Effector memory CD4-positive, alpha-beta T cell (primary cell): Measurements from ENCODE around the gene AGBL4.

Experiments
- DNase-seq, 3 donors: peaks; one replicate each; pipeline ENCODE4 v3.0.0-alpha.2; 2020
- H3K27ac ChIP-seq: 2 replicates; pipeline ENCODE4 v1.7.0; 2013; ENCODE audit warnings: mild to moderate bottlenecking, low read length, moderate library complexity; ENCODE audit not compliant: insufficient read depth, poor library complexity, severe bottlenecking
- H3K27me3 ChIP-seq: replicated peaks from 2 replicates; pipeline ENCODE4 v1.7.0; 2013; ENCODE audit warnings: mild to moderate bottlenecking, low read length; ENCODE audit not compliant: insufficient read depth, control insufficient read depth, poor library complexity, severe bottlenecking
- H3K36me3 ChIP-seq: 2 replicates; pipeline ENCODE4 v1.7.0; 2013; ENCODE audit warnings: mild to moderate bottlenecking, low read length, moderate library complexity; ENCODE audit not compliant: control insufficient read depth, insufficient read depth
- H3K4me1 ChIP-seq: 2 replicates; pipeline ENCODE4 v1.7.0; 2013; ENCODE audit warnings: low read length, mild to moderate bottlenecking; ENCODE audit not compliant: control insufficient read depth, insufficient read depth, poor library complexity, severe bottlenecking
- H3K4me3 ChIP-seq: 2 replicates; pipeline ENCODE4 v1.7.0; 2013; ENCODE audit warnings: low read length, low read depth, mild to moderate bottlenecking; ENCODE audit not compliant: insufficient read depth, poor library complexity, severe bottlenecking
- H3K9me3 ChIP-seq: 2 replicates; pipeline ENCODE4 v1.7.0; 2013; ENCODE audit warnings: mild to moderate bottlenecking, low read length, moderate library complexity; ENCODE audit not compliant: control insufficient read depth

The AGBL4 gene

DNA sequence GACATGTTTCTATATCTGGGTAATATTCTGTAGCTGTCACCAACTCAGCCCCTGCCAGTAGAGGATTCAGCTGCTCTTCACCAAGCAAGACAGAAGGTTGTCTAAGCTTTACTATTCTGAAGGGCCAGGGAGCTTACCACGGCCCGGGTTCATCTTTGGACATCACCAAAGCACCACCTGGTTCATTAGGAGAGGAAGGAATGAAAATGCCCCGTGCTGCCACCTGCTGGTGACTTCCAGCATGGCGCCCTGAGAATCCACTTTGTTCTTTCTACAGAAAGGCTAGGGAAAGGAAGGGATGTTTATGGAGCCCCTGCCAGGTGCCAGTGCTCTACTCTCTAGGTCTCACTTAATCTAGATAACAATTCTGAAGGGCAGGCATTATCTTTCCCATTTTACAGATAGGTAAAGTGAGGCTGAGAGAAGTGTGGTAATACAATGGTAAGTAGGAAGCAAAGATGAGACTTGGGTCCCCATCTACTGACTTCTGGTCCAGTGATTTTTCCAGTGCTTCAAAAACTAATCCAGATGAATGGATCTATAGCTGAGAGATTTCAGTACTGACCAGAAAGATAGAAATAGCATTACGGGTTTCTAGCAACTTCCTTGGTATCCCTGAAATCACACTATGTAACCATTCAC lies 1326.6 kb downstream of the AGBL4 start:
- Histone ChIP-seq H3K9me3 (no peaks in the 10 kb centered on the region), H3K4me3 (no peak overlapping the region), H3K27ac (no peak overlapping the region), H3K4me1 (no peaks in the 10 kb centered on the region), H3K27me3 (no peaks in the 10 kb centered on the region), H3K36me3 (no peaks in the 10 kb centered on the region)
- no peak for DNase-seq

- H3K27ac ChIP-seq, result no peak overlapping the region
- no peak overlapping the region for H3K4me3 ChIP-seq
- H3K4me1 ChIP-seq, result no peaks in the 10 kb centered on the region
- no peaks in the 10 kb centered on the region for H3K9me3 ChIP-seq
- H3K36me3 ChIP-seq, result no peaks in the 10 kb centered on the region
- DNase-seq, result no peak
- no peaks in the 10 kb centered on the region for H3K27me3 ChIP-seq
Observed at GRCh38 chr1:48695161-48695560, 1328.6 kb downstream of the AGBL4 start.

- Histone ChIP-seq H3K9me3 (no peaks in the 10 kb centered on the region), H3K4me3 (no peak overlapping the region), H3K36me3 (no peaks in the 10 kb centered on the region), H3K4me1 (no peaks in the 10 kb centered on the region), H3K27ac (no peak overlapping the region), H3K27me3 (no peaks in the 10 kb centered on the region)
- no peak for DNase-seq
Observed at GRCh38 chr1:48693674-48694320, 1330.0 kb downstream of the AGBL4 start.

- Histone ChIP-seq H3K9me3 (no peaks in the 10 kb centered on the region), H3K27ac (no peak overlapping the region), H3K36me3 (no peaks in the 10 kb centered on the region), H3K4me1 (no peaks in the 10 kb centered on the region), H3K4me3 (no peak overlapping the region), H3K27me3 (no peaks in the 10 kb centered on the region)
- DNase-seq, result no peak
Observed at GRCh38 chr1:48693180-48693579, 1330.6 kb downstream of the AGBL4 start.

GRCh38 chr1:48692235-48692634 lies 1331.5 kb downstream of the AGBL4 start:
- Histone ChIP-seq H3K27ac (no peak overlapping the region), H3K9me3 (no peaks in the 10 kb centered on the region), H3K27me3 (no peaks in the 10 kb centered on the region), H3K36me3 (no peaks in the 10 kb centered on the region), H3K4me3 (no peak overlapping the region), H3K4me1 (no peaks in the 10 kb centered on the region)
- DNase-seq, result no peak

DNA sequence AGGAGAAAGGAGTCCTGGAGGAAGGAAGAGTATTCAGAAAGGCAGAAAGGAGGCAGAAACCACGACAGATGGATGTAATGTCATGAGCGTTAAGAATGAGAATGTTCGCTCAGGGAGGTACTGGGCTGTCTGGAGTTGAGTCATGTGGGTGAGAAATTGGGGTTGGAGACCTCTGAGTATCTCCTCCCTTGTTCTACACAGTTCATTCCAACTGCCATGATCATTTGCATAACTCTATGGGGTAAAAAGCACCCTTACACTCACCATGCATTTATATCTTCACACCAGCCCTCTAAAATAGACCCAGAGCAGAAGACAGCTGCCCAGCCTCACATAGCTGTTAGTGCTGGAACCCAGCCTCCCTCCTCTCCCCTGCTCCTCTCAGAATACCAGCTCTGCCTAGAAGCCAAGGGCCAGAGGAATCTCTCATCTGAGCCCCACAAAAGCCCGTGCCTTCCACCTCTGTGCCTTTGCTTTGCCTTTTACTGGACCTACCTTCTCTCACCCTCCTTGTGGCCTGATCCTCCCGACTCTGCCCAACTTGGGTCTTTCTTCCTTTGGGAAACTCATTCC lies 1332.2 kb downstream of the AGBL4 start:
- H3K36me3 ChIP-seq, result no peaks in the 10 kb centered on the region
- H3K27ac ChIP-seq, result no peak overlapping the region
- no peak for DNase-seq

GRCh38 chr1:48688102-48688760 lies 1335.5 kb downstream of the AGBL4 start:
- Histone ChIP-seq H3K4me1 (no peaks in the 10 kb centered on the region), H3K9me3 (no peaks in the 10 kb centered on the region), H3K4me3 (no peak overlapping the region), H3K36me3 (no peaks in the 10 kb centered on the region), H3K27ac (no peak overlapping the region), H3K27me3 (no peaks in the 10 kb centered on the region)
- no peak for DNase-seq

More for the DNA sequence above, 1332.2 kb downstream of the AGBL4 start:
- H3K4me3 ChIP-seq, result no peak overlapping the region
- no peaks in the 10 kb centered on the region for H3K9me3 ChIP-seq
- no peaks in the 10 kb centered on the region for H3K27me3 ChIP-seq
- no peaks in the 10 kb centered on the region for H3K4me1 ChIP-seq

GRCh38 chr1:48687282-48688045 lies 1336.3 kb downstream of the AGBL4 start:
- Histone ChIP-seq H3K27ac (no peak overlapping the region), H3K4me3 (no peak overlapping the region), H3K9me3 (no peaks in the 10 kb centered on the region), H3K27me3 (no peaks in the 10 kb centered on the region), H3K36me3 (no peaks in the 10 kb centered on the region), H3K4me1 (no peaks in the 10 kb centered on the region)
- DNase-seq, result no peak

- no peak overlapping the region for H3K4me3 ChIP-seq
- no peaks in the 10 kb centered on the region for H3K9me3 ChIP-seq
- H3K27me3 ChIP-seq, result no peaks in the 10 kb centered on the region
- no peak for DNase-seq
- H3K36me3 ChIP-seq, result no peaks in the 10 kb centered on the region
- H3K4me1 ChIP-seq, result no peaks in the 10 kb centered on the region
- H3K27ac ChIP-seq, result no peak overlapping the region
Observed at GRCh38 chr1:48686159-48686558, 1337.6 kb downstream of the AGBL4 start.
